SK-N-SH (cell line): ENCODE results near the gene HPCAL4. TPM values are rescaled to one million over a fixed set of nuclear protein-coding genes. Genes with fewer than 3 reads are reported as not detected.

Source experiments
- CTCF ChIA-PET: fragments of 300-600, 350-600 bp; formaldehyde crosslinking; extraction: SDS; loops from one replicate; lab custom pipeline; 2021; lab: Yijun Ruan, JAX
- POLR2A ChIA-PET: fragments of 350-600 bp; sonication (Branson Sonifier 250); formaldehyde crosslinking; extraction: SDS; loops from one replicate; lab custom pipeline; 2020; ENCODE audit warnings: antibody characterized with exemption, inconsistent platforms; lab: Yijun Ruan, JAX
- DNase-seq: peaks from one replicate; pipeline ENCODE4 v3.0.0; 2012
- H2AFZ ChIP-seq: fragments of 200-600 bp; sonication (generic); 2 replicates; pipeline ENCODE4 v1.8.1; 2016; ENCODE audit warnings: antibody characterized with exemption, mild to moderate bottlenecking, low read depth
- H3F3A ChIP-seq: fragments of 200-600 bp; sonication (generic); replicated peaks from 2 replicates; pipeline ENCODE3; 2016; ENCODE audit warnings: antibody characterized with exemption, mild to moderate bottlenecking; ENCODE audit not compliant: insufficient read depth
- H3K27ac ChIP-seq, 2 experiments: fragments of 200-500 bp in 1 of 2; fragments of 200-600 bp in 1 of 2; sonication (Bioruptor generic) in 1 of 2; sonication (generic), shearing (Covaris generic) in 1 of 2; 2 replicates each; pipeline versions ENCODE4 v1.5.1 to v1.6.1; 2014 to 2016; ENCODE audit warnings: low read depth in 2 of 2, inconsistent platforms in 1 of 2, low read length in 1 of 2, mild to moderate bottlenecking in 1 of 2, mixed read lengths in 1 of 2
- H3K27me3 ChIP-seq: fragments of 200-600 bp; sonication (generic), shearing (Covaris generic); 2 replicates; pipeline ENCODE4 v1.6.1; 2016; ENCODE audit warnings: mixed run types; ENCODE audit not compliant: insufficient read depth
- H3K36me3 ChIP-seq, 2 experiments: fragments of 200-500 bp in 1 of 2; fragments of 200-600 bp in 1 of 2; sonication (Bioruptor generic) in 1 of 2; sonication (generic) in 1 of 2; replicated peaks in 1 of 2; 2 replicates each; pipeline versions ENCODE3 to v1.5.1; 2014 to 2016; ENCODE audit warnings: low read length in 1 of 2, mild to moderate bottlenecking in 1 of 2; ENCODE audit not compliant: insufficient read depth in 2 of 2, control insufficient read depth in 1 of 2
- H3K4me1 ChIP-seq, 2 experiments: fragments of 200-500 bp in 1 of 2; fragments of 200-600 bp in 1 of 2; sonication (Bioruptor generic) in 1 of 2; sonication (generic), shearing (Covaris generic) in 1 of 2; 2 replicates each; pipeline versions ENCODE4 v1.5.1 to v1.6.1; 2014 to 2016; ENCODE audit warnings: low read depth in 1 of 2, low read length in 1 of 2, mixed run types in 1 of 2; ENCODE audit not compliant: insufficient read depth in 2 of 2, control insufficient read depth in 1 of 2
- H3K4me2 ChIP-seq: fragments of 200-600 bp; sonication (generic), shearing (Covaris generic); 2 replicates; pipeline ENCODE4 v1.6.1; 2017; ENCODE audit warnings: mixed run types
- H3K4me3 ChIP-seq, 2 experiments: fragments of 200-500 bp in 1 of 2; fragments of 200-600 bp in 1 of 2; sonication (Bioruptor generic) in 1 of 2; sonication (generic), shearing (Covaris generic) in 1 of 2; 2 replicates each; pipeline versions ENCODE4 v1.5.1 to v1.8.1; 2014 to 2016; ENCODE audit warnings: low read depth in 2 of 2, inconsistent platforms in 1 of 2, low read length in 1 of 2, mild to moderate bottlenecking in 1 of 2, mixed read lengths in 1 of 2, moderate library complexity in 1 of 2
- H3K79me2 ChIP-seq: fragments of 200-600 bp; sonication (generic); 2 replicates; pipeline ENCODE4 v1.8.1; 2017; ENCODE audit warnings: mild to moderate bottlenecking; ENCODE audit not compliant: insufficient read depth
- H3K9ac ChIP-seq: fragments of 200-600 bp; sonication (generic); 2 replicates; pipeline ENCODE4 v1.6.1; 2017; ENCODE audit warnings: mixed run types
- H3K9me2 ChIP-seq: fragments of 200-600 bp; sonication (generic); 2 replicates; pipeline ENCODE4 v1.6.1; 2017; ENCODE audit warnings: mixed run types
- H3K9me3 ChIP-seq: fragments of 200-600 bp; sonication (generic); 2 replicates; pipeline ENCODE4 v1.6.1; 2017; ENCODE audit warnings: mixed run types, mild to moderate bottlenecking, moderate library complexity
- H4K20me1 ChIP-seq: fragments of 200-600 bp; sonication (generic); 2 replicates; pipeline ENCODE4 v1.6.1; 2017; ENCODE audit warnings: mild to moderate bottlenecking, mixed run types; ENCODE audit not compliant: insufficient read depth
- EZH2phosphoT487 ChIP-seq: fragments of 200-600 bp; sonication (generic); IDR thresholded peaks from 2 replicates; pipeline ENCODE4 v1.6.1; 2017; ENCODE audit warnings: low read depth, mixed run types, mild to moderate bottlenecking, antibody characterized with exemption, moderate library complexity, borderline replicate concordance
- FOSL2 ChIP-seq: IDR thresholded peaks from 2 replicates; pipeline ENCODE4 v1.4.0; 2012; ENCODE audit warnings: low read depth, mild to moderate bottlenecking, moderate library complexity, borderline replicate concordance
- FOXJ3 ChIP-seq: sonication (generic); formaldehyde crosslinking; IDR thresholded peaks from 2 replicates; pipeline ENCODE4 v1.5.1; 2020; ENCODE audit warnings: mild to moderate bottlenecking, missing genetic modification reagents
- FOXM1 ChIP-seq: IDR thresholded peaks from 2 replicates; pipeline ENCODE4 v1.4.0; 2012; ENCODE audit warnings: low read depth, mild to moderate bottlenecking
- JUND ChIP-seq: IDR thresholded peaks from 2 replicates; pipeline ENCODE4 v1.4.0; 2012
- NRF1 ChIP-seq: IDR thresholded peaks from 2 replicates; pipeline ENCODE4 v1.6.1; 2012; ENCODE audit warnings: low read depth, mild to moderate bottlenecking, low read length
- PBX3 ChIP-seq: IDR thresholded peaks from 2 replicates; pipeline ENCODE4; 2012
- POLR2AphosphoS5 ChIP-seq: IDR thresholded peaks from 2 replicates; pipeline ENCODE4 v1.6.1; 2012; ENCODE audit warnings: low read depth, low read length
- RAD21 ChIP-seq: IDR thresholded peaks from 2 replicates; pipeline ENCODE4 v1.6.1; 2012; ENCODE audit warnings: mild to moderate bottlenecking, low read length
- REST ChIP-seq: IDR thresholded peaks from 2 replicates; pipeline ENCODE4 v1.6.1; 2012; ENCODE audit warnings: mild to moderate bottlenecking, low read depth, low read length, moderate library complexity
- RFX5 ChIP-seq: IDR thresholded peaks from 2 replicates; pipeline ENCODE4 v1.6.1; 2012; ENCODE audit warnings: mild to moderate bottlenecking, improper control_type of control experiment, low read length
- USF2 ChIP-seq: fragments of 150-350 bp; IDR thresholded peaks from 2 replicates; pipeline ENCODE4 v1.6.1; 2017; ENCODE audit warnings: antibody characterized with exemption, low read length, low read depth, borderline replicate concordance
- polyA plus RNA-seq, 3 experiments: library from polyadenylated mRNA; depleted of rRNA; stranded (reverse); fragments of >200 nt; gene quantifications; 2 replicates each; pipeline ENCODE4 v1.2.3, GENCODE V29; 2012
- TF ChIP-seq, protein P1 (sequence below): IDR thresholded peaks from 2 replicates; pipeline ENCODE4 v1.4.0; 2012; ENCODE audit warnings: low read depth, borderline replicate concordance
- TF ChIP-seq, protein P2 (sequence below): fragments of 200-600 bp; sonication (generic); IDR thresholded peaks from 2 replicates; pipeline ENCODE4 v1.6.1; 2017; ENCODE audit warnings: antibody characterized with exemption, mild to moderate bottlenecking, moderate library complexity

HPCAL4 gene
- polyA plus RNA-seq, 1 of the 3 experiments (the other 2 are of a cell fraction), result 0.15 TPM

DNA sequence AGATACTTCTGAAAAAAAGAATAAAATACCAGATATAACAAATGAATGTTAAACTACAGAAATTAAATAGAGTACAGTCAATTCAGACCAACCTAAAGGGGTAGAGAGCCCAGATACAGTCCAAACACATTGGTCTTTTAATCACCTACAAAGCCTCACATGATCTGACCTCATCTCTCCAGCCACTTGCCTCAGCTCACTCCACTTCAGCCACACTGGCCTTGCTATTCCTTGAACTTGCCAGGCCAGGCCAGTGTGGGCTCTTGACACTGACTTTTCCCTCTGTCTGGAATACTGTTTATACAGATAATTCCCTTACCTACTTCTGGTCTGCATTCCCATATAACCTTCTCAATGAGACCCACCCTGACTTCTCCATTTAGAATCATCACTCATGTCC is 30.4 kb upstream of the HPCAL4 start:
- TF ChIP-seq POLR2AphosphoS5, result no peak
- no peak for TF ChIP-seq JUND
- TF ChIP-seq PBX3, result no peak
- no peak for TF ChIP-seq NRF1
- no peak for TF ChIP-seq EZH2phosphoT487
- TF ChIP-seq REST, result no peak
- TF ChIP-seq FOSL2, result no peak
- no peak for TF ChIP-seq RAD21
- TF ChIP-seq, protein P1, sequence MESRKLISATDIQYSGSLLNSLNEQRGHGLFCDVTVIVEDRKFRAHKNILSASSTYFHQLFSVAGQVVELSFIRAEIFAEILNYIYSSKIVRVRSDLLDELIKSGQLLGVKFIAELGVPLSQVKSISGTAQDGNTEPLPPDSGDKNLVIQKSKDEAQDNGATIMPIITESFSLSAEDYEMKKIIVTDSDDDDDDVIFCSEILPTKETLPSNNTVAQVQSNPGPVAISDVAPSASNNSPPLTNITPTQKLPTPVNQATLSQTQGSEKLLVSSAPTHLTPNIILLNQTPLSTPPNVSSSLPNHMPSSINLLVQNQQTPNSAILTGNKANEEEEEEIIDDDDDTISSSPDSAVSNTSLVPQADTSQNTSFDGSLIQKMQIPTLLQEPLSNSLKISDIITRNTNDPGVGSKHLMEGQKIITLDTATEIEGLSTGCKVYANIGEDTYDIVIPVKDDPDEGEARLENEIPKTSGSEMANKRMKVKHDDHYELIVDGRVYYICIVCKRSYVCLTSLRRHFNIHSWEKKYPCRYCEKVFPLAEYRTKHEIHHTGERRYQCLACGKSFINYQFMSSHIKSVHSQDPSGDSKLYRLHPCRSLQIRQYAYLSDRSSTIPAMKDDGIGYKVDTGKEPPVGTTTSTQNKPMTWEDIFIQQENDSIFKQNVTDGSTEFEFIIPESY, result no peak
- TF ChIP-seq, protein P2, sequence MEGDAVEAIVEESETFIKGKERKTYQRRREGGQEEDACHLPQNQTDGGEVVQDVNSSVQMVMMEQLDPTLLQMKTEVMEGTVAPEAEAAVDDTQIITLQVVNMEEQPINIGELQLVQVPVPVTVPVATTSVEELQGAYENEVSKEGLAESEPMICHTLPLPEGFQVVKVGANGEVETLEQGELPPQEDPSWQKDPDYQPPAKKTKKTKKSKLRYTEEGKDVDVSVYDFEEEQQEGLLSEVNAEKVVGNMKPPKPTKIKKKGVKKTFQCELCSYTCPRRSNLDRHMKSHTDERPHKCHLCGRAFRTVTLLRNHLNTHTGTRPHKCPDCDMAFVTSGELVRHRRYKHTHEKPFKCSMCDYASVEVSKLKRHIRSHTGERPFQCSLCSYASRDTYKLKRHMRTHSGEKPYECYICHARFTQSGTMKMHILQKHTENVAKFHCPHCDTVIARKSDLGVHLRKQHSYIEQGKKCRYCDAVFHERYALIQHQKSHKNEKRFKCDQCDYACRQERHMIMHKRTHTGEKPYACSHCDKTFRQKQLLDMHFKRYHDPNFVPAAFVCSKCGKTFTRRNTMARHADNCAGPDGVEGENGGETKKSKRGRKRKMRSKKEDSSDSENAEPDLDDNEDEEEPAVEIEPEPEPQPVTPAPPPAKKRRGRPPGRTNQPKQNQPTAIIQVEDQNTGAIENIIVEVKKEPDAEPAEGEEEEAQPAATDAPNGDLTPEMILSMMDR, result no peak
- TF ChIP-seq FOXM1, result no peak
- no peak for TF ChIP-seq USF2
- TF ChIP-seq RFX5, result no peak
- TF ChIP-seq FOXJ3 (CRISPR knock-in tag), result no peak
- Histone ChIP-seq H3K4me1 (peaks cover 0 to 2% of the 10 kb centered on the region in 2 experiments; a peak in 1 of 4 replicates), H2AFZ (no peak overlapping the region), H3F3A (no peaks in the 10 kb centered on the region), H3K9me2 (no peaks in the 10 kb centered on the region), H3K27ac (no peak overlapping the region), H3K4me3 (no peak overlapping the region), H3K9me3 (no peaks in the 10 kb centered on the region), H3K79me2 (no peaks in the 10 kb centered on the region), H3K4me2 (no peak overlapping the region), H3K9ac (no peak overlapping the region), H3K27me3 (peaks cover 10% of the 10 kb centered on the region; the same call in 1 of the 2 replicates), H4K20me1 (no peaks in the 10 kb centered on the region), H3K36me3 (no peaks in the 10 kb centered on the region)
- ChIA-PET CTCF (interaction anchor here (0.8 to 1.4 kb wide), 3 partner anchors 20 to 115 kb away, joined by 3 to 9 read pairs (median 7); no protein-coding TSS in a partner anchor), POLR2A (no interaction called here)
- DNase-seq, result no peak
